ENCODE results near the gene SEMA3A. TPM values are rescaled to one million over a fixed set of nuclear protein-coding genes. Genes with fewer than 3 reads are reported as not detected.

SEMA3A gene
- total RNA-seq, 1 donor from 2014 or later, result 6.2 TPM

DNA sequence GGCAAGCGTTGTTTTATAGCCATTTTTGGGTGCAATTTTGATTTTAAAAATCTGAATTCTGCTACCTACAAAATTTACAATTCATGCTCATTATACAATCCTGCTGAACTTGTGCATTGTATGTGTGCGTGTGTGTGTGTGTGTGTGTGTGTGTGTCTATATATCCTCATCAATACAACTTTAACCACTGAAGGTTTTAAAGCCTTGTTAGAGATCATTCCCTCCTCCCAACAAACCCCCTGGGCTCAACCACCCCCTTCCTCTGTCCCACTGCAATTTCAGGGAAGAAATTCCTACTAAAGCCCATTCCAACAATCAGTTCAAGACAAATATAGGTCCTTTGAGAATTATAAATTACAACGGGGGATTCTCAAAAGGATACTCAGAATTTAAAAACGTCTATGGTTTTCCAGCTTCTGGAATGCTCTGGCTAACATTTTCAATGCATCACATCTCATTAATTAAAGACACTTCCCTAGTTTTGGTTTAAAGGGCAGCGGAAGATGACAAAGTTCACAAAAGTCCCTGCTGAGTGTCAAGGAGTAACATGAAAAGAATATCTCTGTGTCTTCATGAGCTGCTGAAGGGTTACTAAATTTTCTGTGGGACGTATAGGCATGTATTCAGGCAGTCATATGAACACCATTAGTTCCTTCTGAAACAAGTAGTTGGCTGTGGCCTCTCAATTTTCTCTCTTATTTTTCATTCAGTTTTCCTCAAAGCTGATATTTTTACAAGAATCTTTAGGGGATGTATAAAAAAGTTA is 889 bp upstream of the SEMA3A start:
- Histone ChIP-seq H3K36me3 (ENCODE audit: control insufficient read depth, insufficient read depth, low read length) (no peaks in the 10 kb centered on the region), H3K27me3 (ENCODE audit: control insufficient read depth, insufficient read depth, low read length) (no peaks in the 10 kb centered on the region), H3K4me3 (ENCODE audit: low read depth, low read length) (peak overlapping the region; percentile 63)
- TF ChIP-seq, protein P1, sequence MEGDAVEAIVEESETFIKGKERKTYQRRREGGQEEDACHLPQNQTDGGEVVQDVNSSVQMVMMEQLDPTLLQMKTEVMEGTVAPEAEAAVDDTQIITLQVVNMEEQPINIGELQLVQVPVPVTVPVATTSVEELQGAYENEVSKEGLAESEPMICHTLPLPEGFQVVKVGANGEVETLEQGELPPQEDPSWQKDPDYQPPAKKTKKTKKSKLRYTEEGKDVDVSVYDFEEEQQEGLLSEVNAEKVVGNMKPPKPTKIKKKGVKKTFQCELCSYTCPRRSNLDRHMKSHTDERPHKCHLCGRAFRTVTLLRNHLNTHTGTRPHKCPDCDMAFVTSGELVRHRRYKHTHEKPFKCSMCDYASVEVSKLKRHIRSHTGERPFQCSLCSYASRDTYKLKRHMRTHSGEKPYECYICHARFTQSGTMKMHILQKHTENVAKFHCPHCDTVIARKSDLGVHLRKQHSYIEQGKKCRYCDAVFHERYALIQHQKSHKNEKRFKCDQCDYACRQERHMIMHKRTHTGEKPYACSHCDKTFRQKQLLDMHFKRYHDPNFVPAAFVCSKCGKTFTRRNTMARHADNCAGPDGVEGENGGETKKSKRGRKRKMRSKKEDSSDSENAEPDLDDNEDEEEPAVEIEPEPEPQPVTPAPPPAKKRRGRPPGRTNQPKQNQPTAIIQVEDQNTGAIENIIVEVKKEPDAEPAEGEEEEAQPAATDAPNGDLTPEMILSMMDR (IDR thresholded peaks at IDR 0.05; ENCODE audit: insufficient read depth, low read length, poor library complexity, severe bottlenecking), result no peak
- DNase-seq (ENCODE audit: low read depth), result no peak

- no peak for DNase-seq (ENCODE audit: low read depth)
Measured at GRCh38 chr7:84193747-84194146, 842 bp downstream of the SEMA3A start.

GRCh38 chr7:84191842-84192241 is 2.7 kb downstream of the SEMA3A start:
- H3K4me3 ChIP-seq (ENCODE audit: low read depth, low read length), result peak overlapping the region; percentile 63
- DNase-seq (ENCODE audit: low read depth), result no peak
- no peaks in the 10 kb centered on the region for H3K36me3 ChIP-seq (ENCODE audit: control insufficient read depth, insufficient read depth, low read length)
- TF ChIP-seq, protein P1 (IDR thresholded peaks at IDR 0.05; ENCODE audit: insufficient read depth, low read length, poor library complexity, severe bottlenecking), result no peak
- H3K27me3 ChIP-seq (ENCODE audit: control insufficient read depth, insufficient read depth, low read length), result no peaks in the 10 kb centered on the region

More at GRCh38 chr7:84193747-84194146, 842 bp downstream of the SEMA3A start:
- TF ChIP-seq, protein P1 (IDR thresholded peaks at IDR 0.05; ENCODE audit: insufficient read depth, low read length, poor library complexity, severe bottlenecking), result no peak
- Histone ChIP-seq H3K36me3 (ENCODE audit: control insufficient read depth, insufficient read depth, low read length) (no peaks in the 10 kb centered on the region), H3K27me3 (ENCODE audit: control insufficient read depth, insufficient read depth, low read length) (no peaks in the 10 kb centered on the region), H3K4me3 (ENCODE audit: low read depth, low read length) (peak overlapping the region; percentile 63)

GRCh38 chr7:84191261-84191660 is 3.3 kb downstream of the SEMA3A start:
- Histone ChIP-seq H3K27me3 (ENCODE audit: control insufficient read depth, insufficient read depth, low read length) (no peaks in the 10 kb centered on the region), H3K36me3 (ENCODE audit: control insufficient read depth, insufficient read depth, low read length) (no peaks in the 10 kb centered on the region), H3K4me3 (ENCODE audit: low read depth, low read length) (peak overlapping the region; percentile 2)
- TF ChIP-seq, protein P1 (IDR thresholded peaks at IDR 0.05; ENCODE audit: insufficient read depth, low read length, poor library complexity, severe bottlenecking), result no peak
- no peak for DNase-seq (ENCODE audit: low read depth)

DNA sequence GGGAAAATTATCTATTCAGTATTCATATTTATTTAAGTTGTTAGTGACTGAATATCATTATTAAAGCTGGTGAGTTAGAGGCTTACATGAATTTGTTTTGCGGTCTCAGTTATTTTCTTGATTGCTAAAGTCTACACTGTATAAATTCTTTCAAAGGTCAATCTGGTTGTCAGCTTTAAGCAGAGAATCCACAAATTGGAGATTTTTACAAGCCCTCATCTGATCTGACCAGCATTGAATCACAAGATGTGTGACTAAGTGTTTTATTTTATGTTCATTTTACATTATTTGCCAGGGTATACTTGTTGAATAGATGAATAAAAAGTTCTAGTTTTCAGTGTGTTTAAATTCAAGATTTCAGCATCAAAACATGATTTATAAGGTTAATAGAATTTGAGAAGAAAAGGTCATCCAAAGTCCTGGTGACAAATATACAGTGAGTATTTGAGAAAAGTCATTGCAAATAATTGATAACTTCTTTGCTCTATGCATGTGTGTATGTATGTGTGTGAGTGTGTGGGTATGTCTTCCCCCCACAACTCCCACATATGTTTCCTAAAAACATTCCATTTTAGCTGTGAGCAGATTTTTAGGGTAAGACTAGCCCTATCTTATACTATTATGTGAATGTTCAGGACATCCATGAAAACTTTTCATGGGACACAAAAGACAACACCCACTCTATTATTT is 4.4 kb downstream of the SEMA3A start:
- TF ChIP-seq, protein P1 (IDR thresholded peaks at IDR 0.05; ENCODE audit: insufficient read depth, low read length, poor library complexity, severe bottlenecking), result no peak
- Histone ChIP-seq H3K36me3 (ENCODE audit: control insufficient read depth, insufficient read depth, low read length) (no peaks in the 10 kb centered on the region), H3K4me3 (ENCODE audit: low read depth, low read length) (no peak overlapping the region), H3K27me3 (ENCODE audit: control insufficient read depth, insufficient read depth, low read length) (no peaks in the 10 kb centered on the region)
- no peak for DNase-seq (ENCODE audit: low read depth)
